Measurements from ENCODE around the gene MSH5.

DNA sequence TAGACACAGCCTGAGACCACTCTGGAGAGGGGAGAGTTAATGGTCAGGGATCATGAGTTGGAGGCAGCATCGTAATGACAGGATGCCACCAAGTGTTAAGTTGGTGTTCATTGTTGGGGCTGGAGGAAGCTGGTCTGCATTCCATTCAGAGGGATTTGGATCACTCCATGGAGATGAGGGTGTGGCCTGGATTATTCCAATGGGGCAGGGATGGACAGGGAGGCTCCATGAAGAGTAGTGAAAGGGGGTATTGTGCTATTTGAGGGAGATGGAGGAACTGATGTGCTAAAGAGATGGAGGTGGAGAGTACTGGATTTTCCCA, 23.8 kb downstream of the MSH5 start:
- no peak for TF ChIP-seq POLR2AphosphoS5 (IDR thresholded peaks at IDR 0.05; ENCODE audit: low read depth, low read length)
- TF ChIP-seq, protein P1, sequence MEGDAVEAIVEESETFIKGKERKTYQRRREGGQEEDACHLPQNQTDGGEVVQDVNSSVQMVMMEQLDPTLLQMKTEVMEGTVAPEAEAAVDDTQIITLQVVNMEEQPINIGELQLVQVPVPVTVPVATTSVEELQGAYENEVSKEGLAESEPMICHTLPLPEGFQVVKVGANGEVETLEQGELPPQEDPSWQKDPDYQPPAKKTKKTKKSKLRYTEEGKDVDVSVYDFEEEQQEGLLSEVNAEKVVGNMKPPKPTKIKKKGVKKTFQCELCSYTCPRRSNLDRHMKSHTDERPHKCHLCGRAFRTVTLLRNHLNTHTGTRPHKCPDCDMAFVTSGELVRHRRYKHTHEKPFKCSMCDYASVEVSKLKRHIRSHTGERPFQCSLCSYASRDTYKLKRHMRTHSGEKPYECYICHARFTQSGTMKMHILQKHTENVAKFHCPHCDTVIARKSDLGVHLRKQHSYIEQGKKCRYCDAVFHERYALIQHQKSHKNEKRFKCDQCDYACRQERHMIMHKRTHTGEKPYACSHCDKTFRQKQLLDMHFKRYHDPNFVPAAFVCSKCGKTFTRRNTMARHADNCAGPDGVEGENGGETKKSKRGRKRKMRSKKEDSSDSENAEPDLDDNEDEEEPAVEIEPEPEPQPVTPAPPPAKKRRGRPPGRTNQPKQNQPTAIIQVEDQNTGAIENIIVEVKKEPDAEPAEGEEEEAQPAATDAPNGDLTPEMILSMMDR (IDR thresholded peaks at IDR 0.05), result no peak

Data from Panc1 (cell line).